Posterior cingulate gyrus (tissue), 11 donors: ENCODE measurements around the gene ZFHX2.
A peak's percentile ranks its signal among the peaks of the same experiment; 100 is the strongest.
"Not testable (repeated sequence)": the region's sequence is repeated elsewhere in the genome, so short reads cannot be mapped to it uniquely, and the experiment has no call there.

ENCODE experiments used
- DNase-seq, 10 donors: peaks; one replicate each; pipeline versions ENCODE4 v3.0.0 to v3.0.0-alpha.2; 2020 to 2021; ENCODE audit warnings: mixed read lengths in 3 of 10
- intact Hi-C: fragments of 100-400 bp; cut with DNase I; formaldehyde crosslinking; loops from one replicate; pipeline ENCODE4 v1.15.1; 2023

The ZFHX2 gene

DNA sequence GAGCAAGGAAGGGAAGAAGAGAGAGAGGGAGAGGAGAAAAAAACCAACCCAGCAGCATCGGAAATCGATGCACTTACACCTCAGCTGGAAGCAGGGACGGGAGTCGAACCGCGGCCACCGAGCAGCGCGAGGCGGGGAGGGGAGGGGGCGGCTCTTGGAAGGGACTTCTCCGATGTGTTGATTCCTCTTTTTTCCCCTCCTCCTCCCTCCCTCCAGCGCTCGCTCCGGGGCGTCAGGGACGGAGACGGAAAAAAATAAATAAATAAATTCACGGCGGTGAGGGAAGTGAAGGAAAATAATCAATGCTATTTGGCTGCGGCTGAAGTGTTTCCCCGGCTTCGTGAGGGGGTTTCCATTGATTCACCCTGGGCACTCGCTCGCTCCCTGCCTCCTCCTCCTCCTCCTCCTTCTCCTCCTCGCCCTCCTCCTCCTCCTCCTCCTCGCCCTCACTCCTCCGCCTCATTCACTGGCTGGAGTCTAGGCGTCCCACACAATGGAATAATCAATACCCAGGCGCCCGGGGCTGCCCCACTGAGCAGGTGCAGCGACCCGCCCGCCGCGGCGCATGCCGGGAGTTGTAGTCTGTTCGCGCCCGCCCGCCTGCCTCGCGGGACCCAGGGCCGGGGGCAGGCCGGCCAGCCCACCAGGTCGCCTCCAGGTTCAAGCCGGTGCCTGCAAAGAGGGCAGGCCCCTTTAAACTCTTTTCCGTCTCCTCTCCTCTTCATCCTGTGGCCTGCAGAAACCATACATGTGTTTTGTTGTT, at the start of gene ZFHX2:
Gene ZFHX2, minus strand, starts transcription at position 500 of the 763 bp plus-strand sequence. CDS start 16,440 bp downstream, outside the sequence.
- peak; percentile 86 to 98 (median 90) for DNase-seq
- intact Hi-C loops: no loop called here

DNA sequence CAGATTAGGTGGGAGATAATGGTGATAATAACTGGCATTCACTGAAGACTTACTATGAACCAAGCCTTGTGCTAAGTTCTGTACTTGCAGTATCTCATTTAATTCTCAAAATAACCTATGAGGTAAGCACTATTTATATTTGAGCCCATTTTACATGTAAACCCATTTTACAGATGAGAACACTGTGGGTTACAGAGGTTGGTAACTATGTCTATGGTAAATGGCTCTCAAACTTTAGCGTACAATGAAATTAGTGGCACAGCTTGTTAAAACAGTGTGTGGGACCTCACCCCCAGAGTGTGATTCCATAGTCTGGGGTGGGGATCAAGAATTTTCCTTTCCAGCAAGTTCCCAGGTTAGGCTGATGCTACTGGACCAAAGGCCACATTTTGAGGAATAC, 49.2 kb upstream of the ZFHX2 start:
- intact Hi-C loops: no loop called here
- peak in 1 of 10 donors; percentile 6 for DNase-seq

DNA sequence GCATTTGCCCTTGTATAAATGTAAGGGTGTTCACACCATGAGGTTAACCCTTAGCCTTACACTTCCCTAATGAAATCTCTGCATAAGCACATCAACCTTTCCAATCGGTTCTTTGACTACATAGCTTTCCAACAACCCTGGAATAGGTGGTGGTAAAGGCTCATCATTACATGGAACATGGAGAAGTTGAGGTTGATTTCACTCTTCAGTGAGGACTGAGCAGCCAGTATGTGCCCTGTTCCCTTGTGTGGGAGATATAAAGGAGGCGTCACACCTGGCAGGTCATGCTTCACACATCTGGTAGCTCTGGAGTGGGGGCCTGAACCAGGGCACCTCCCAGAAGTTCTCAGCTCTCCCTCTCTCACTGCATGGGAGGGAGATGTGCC, 48.8 kb upstream of the ZFHX2 start:
- peak in 1 of 10 donors; percentile 11 for DNase-seq
- intact Hi-C loops: no loop called here

DNA sequence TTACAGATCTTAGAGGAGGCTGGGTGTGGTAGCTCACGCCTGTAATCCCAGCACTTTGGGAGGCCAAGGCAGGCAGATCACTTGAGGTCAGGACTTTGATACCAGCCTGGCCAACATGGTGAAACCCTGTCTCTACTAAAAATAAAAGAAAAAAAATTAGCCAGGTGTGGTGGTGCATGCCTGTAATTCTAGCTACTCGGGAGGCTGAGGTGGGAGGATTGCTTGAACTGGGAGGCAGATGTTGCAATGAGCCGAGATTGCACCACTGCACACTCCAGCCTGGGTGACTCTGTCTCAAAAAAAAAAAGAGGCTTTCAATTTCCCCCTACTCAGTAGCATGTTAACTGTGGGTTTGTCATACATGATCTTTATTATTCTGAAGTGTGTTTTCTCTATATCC, 42.6 kb upstream of the ZFHX2 start:
- intact Hi-C loops: not testable (repeated sequence)
- DNase-seq: peak in 1 of 10 donors; percentile 52

DNA sequence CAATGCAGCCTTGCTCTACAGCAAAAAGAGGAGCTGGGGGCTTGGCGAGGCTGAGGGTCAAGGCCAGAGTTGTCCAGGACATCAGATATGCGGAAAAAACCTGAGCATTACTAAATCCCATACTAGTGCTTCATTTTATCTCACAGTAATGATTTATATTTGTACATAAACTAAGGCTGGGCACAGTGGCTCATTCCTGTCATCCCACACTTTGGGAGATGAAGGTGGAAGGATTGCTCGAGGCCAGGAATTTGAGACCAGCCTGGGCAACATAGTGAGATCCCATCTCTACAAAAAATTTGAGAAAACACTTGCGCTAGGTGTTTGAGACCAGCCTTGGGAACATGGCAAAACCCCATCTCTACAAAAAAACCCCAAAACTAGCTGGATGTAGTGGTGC, 38.6 kb upstream of the ZFHX2 start:
- DNase-seq: peak in 1 of 10 donors; percentile 25
- intact Hi-C loops: no loop called here

DNA sequence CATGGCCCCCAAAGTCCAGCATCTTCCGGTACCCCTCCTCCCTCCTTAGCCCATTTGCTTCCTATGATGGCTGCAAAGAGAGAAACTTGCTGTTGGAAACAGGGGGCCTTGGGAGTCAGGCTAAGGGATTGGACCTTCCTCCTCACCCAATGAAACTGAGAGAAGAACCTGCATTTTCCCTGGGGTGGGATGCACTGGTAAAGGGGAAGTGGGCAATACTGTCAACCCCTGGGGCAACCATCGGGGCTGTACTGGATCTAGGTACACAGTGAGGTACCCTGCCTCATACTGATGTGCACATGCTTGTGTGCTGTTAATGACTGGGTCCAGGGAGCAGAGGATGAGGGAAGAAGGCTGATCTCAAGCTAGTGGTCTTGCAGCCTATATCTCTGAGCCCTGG, 38.0 kb upstream of the ZFHX2 start:
- DNase-seq: peak in 1 of 10 donors; percentile 29
- intact Hi-C loops: no loop called here

DNA sequence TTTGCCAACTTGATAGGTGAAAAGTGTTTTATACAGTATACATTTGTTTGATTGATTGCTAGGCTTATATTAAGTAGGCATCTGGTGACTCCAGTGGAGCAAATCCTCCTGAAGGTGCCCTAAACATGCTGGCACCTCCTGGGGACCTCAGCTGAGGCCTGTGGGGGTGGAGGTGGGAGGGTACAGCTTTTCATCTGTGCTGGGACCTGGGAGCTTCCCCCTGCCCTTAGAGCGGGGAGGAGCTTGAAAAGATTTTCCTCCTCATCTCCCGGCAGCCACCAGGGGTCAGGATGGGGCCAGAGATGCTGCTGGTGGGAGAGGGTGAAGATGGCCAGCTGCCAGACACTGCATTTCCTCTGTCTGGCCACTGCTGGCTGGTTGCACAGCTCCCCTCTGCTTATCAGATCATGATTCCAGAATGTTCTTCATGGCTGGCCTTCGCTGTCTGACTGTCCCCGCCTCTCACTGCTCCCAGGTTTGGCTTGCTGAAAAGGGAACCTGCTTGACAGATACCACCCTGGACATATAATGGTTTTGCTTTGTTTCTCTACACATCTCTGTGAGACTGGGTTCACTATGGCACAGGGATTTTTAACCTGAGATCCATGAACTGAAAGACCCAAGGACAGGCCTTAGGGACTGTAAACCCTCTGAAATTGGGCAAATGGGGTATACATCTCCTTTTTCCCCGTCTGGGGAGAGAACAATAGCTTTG, 37.5 kb upstream of the ZFHX2 start:
- peak; percentile 67 to 97 (median 84) for DNase-seq
- intact Hi-C loops: no loop called here

DNA sequence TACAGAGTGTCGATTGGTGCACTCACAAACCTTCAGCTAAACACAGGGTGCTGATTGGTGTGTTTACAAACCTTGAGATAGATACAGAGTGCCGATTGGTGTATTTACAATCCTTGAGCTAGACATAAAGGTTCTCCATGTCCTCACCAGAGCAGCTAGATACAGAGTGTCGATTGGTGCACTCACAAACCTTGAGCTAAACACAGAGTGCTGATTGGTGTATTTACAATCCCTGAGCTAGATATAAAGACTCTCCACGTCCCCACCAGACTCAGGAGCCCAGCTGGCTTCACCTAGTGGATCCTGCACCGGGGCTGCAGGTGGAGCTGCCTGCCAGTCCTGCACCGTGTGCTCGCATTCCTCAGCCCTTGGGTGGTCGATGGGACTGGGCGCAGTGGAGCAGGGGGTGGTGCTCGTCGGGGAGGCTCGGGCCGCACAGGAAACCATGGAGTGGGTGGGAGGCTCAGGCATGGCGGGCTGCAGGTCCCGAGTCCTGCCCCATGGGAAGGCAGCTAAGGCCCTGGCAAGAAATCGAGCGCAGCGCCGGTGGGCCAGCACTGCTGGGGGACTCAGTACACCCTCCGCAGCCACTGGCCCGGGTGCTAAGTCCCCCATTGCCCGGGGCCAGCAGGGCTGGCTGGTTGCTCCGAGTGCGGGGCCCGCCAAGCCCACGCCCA, 33.1 kb upstream of the ZFHX2 start:
- DNase-seq: peak in 1 of 10 donors; percentile 63
- intact Hi-C loops: not testable (repeated sequence)

DNA sequence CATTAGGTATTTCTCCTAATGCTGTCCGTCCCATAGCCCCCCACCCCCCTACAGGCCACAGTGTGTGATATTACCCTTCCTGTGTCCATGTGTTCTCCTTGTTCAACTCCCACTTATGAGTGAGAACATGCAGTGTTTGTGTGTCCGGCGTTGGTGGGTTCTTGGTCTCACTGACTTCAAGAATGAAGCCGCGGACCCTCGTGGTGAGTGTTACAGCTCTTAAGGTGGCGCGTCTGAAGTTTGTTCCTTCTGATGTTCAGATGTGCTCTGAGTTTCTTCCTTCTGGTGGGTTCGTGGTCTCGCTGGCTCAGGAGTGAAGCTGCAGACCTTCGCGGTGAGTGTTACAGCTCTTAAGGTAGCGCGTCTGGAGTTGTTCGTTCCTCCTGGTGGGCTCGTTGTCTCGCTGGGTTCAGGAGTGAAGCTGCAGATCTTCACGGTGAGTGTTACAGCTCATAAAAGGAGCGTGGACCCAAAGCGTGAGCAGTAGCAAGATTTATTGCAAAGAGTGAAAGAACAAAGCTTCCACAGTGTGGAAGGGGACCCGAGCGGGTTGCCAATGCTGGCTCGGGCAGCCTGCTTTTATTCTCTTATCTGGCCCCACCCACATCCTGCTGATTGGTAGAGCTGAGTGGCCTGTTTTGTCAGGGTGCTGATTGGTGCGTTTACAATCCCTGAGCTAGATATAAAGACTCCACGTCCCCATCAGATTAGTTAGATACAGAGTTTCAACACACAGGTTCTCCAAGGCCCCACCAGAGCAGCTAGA, 32.4 kb upstream of the ZFHX2 start:
- DNase-seq: peak in 1 of 10 donors; percentile 24
- intact Hi-C loops: not testable (repeated sequence)

DNA sequence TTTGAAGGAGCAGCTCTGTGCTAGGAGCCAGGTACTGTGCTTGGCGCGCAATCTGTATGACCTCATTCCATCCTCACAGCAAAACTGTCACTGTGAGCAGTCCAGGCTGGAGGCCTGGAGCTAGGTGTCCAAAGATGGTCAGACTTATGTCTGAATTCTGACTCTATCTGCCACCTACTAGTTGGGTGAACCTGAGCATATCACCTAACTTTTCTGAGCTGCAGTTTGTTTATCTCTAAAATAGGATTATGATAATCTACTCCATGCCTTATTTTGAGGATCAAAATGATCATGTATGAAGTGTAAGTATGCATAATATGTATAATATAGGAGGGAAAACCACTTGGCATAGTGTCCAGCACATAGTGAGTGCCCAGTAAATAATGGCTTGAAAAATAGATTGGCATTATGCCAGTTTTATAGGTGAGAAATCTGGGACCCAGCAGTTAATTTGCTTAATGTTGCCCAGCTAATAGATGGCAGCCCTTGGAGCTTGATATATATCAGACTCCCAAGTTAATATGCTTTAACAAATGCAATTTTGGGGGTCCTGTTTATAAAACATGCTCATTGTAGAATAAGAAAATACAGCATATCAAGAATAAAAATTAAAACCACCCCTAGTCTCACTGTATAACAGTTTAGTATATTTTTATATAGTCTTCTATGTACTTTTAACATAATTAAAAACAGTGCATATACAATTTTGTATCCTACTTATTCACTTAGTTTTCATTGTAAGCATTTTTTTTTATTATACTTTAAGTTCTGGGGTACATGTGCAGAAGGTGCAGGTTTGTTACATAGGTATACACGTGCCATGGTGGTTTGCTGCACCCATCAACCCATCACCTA, 31.6 kb upstream of the ZFHX2 start:
- intact Hi-C loops: no loop called here
- DNase-seq: peak in 1 of 10 donors; percentile 17

DNA sequence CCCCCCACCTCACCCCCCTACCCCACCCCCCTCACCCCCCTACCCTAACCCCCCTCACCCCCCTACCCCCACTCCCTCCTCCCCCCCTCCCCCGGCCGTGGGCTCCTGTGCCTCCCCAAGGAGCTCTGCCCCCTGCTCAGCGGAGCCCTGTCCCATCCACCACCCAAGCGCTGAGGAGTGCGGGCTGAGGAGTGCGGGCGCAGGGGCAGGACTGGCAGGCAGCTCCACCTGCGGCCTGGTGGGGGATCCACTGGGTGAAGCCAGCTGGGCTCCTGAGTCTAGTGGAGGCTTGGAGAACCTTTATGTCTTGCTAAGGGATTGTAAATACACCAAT, 29.4 kb upstream of the ZFHX2 start:
- peak in 1 of 10 donors; percentile 28 for DNase-seq
- intact Hi-C loops: no loop called here

DNA sequence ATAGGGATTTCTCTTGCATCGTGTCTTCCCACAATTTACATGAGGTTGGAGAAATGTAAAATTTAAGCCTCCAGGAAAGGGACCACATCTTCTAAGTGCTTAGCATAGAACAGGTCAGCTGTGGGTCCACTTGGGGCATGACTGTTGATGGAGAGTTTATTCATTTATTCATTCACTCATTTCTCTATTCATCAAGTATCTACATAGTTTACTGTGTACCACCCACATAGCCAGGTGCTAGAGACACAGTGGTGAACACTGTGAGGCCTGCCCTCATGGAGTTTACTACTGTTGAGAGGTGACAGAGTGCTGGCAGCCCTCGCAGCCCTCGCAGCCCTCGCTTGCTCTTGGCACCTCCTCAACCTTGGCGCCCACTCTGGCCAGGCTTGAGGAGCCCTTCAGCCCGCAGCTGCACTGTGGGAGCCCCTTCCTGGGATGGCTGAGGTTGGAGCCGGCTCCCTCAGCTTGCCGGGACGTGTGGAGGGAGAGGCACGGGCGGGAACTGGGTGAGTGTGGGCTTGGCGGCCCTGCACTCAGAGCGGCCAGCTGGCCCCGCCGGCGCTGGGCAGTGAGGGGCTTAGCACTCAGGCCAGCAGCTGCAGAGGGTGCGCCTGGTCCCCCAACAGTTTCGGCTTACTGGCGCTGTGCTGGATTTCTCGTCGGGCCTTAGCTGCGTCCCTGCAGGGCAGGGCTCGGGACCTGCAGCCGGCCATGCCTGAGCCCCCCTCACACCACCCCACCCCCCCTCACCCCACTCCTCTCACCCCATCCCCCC, 28.8 kb upstream of the ZFHX2 start:
- DNase-seq: peak in 1 of 10 donors; percentile 67
- intact Hi-C loops: no loop called here

DNA sequence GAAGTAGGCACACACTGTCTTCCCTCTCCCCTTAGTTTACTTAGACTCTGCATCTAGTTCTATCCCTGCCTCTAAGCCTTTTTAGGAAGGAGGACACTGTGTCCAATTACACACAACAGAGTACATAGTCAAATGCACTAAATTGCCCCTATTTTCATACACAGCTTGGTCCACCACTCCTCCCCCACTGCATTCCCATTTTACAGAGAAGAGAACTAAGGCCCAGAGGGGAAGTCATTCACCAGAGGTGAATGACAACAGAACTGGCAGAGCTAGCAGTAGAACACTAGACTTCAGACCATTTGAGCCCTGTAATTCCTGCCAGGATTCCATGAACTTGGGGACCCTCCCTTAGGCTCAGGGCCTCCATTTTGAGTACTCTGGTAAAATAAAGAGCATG, 28.2 kb upstream of the ZFHX2 start:
- peak in 1 of 10 donors; percentile 7 for DNase-seq
- intact Hi-C loops: no loop called here

DNA sequence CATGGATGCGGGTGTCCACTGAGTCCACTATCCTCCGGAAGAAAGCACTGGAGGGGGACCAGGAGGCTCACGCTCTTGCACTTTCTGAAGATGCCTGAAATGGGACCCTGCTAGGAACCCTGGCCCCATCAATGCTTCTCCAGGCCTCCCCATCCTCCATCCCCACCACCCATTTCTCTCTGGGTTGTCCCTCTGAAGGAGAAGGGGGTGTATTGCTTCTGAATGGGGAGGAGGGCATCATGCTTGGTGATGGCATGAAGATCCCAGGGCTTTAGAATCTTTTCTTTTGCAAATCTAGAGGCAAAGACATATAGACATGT, 27.7 kb upstream of the ZFHX2 start:
- no peak for DNase-seq
- intact Hi-C loops: no loop called here

DNA sequence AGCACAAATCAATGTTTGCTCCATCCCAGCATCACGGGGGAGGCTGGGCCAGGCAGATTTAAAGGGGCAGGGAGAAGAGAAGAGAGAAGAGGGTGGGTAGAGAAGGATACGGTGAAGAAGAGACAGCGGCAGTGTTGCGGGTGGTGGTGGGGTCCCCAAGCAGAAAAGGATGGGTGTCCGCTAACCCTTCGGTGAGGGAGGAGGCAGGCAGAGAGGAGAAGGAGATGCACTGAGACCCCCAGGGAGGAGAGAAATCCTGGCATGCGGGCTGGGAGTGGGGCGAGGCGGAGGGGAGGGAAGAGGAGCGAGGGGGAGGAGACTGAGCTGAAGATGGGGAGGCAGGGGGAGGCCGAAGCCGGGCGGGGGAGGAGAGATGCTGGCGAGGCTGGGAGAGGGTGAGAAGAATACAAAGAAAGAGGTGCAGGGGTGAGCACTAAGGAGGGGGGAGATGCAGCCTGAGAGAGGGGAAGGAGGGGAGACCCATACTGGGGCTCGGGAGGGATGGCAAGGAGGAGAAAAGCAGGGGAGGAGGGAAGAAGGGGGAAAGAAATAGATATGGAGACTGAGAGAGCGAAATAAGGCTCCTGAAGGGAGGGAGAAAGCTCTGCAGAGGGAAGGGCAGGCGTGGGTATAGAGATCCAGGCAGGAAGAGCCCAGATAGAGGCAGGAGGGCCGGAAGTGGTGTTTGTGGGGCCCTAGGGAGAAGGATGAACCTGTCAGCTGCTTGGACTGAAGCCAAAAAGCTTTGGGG, 27.2 kb upstream of the ZFHX2 start, which contains the start of gene JPH4:
Gene JPH4, minus strand, starts transcription at position 231 of the 751 bp plus-strand sequence. CDS start 1,337 bp downstream, outside the sequence.
- intact Hi-C loops: no loop called here
- DNase-seq: peak in 8 of 10 donors; percentile 69 to 98 (median 81)

DNA sequence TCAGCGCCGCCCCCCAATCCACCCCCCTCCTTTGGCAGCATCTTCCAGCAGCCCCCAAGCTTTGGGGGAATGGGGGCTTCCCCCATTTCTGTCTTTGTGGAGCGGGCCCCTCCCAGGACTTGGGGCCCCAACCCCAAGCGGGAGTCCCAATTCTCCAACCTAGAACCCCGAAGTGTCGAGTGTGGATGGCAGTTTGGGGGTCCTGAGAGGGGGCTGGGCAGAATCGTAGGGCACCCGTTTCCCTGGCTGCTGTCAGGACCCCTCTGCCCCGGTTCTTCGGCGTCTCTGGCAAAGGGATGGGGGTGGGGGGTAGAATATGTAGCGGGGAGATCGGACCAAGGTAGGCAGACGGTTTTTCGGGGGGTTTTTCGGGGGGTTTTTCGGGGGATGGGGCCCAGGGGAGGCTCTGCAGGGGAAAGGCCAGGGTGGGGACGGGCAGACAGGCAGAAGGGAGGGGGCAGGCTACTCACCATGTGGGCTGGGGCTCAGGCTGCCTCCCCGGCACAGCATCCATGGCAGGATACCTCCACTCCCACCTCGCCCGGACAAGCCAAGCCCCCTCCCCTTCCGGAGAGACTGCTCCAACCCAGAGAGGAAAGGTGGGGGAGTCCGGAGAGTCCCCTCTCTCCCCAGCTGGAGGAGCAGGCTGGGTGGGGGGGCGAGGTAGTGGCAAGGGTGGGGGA, 26.3 kb upstream of the ZFHX2 start:
- intact Hi-C loops: no loop called here
- DNase-seq: peak in 2 of 10 donors; percentile 70 to 88

DNA sequence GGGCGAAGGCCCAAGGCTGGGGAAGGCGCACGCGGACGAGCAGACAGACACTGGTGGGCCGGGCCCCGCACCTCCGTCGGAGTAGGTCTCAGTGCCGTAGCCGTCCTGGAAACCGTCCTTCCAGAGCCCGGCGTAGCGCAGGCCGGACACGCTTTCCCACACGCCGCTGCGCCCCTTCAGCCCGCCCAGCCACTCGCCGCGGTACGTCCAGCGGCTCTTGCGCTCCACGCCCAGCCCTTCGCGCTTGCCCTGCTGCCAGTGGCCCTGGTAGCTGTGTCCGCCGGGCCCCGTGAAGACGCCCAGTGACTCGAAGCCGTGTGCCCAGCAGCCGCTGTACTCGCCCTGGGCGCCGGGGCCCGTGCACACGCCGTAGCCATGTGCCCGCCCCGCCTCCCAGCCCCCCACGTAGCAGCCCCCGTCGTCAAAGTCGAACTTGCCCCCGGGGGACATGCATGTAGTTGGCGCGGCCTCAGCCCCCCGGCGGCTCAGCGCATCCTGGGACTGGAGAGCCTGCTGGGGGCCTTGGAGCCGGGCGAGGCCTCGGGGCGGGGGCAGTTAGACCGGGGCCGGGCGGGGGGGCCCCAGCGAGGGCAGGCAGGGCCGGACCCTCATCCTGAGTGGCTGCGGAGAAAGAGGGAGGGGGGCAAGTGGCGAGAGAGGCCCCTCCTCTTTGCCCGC, 25.6 kb upstream of the ZFHX2 start:
- intact Hi-C loops: no loop called here
- DNase-seq: peak in 4 of 10 donors; percentile 37 to 92 (median 86)
